DND-41 (cell line): Measurements from ENCODE around the gene IL12A.
A peak's percentile ranks its signal among the peaks of the same experiment; 100 is the strongest.

Source experiments
- ATAC-seq: fragments of 200-7000 bp; cut with Tn5 transposase; 3 replicates; pipeline ENCODE4 v1.9.1; 2021; ENCODE audit warnings: low read depth; ENCODE audit not compliant: insufficient read depth
- DNase-seq: peaks from one replicate; pipeline ENCODE4 v3.0.0-alpha.2; 2020
- H2AFZ ChIP-seq: 2 replicates; pipeline ENCODE4 v1.6.0; 2012; ENCODE audit warnings: low read depth, low read length
- H3K27ac ChIP-seq: 2 replicates; pipeline ENCODE4 v1.5.1; 2012; ENCODE audit warnings: low read length, inconsistent platforms
- H3K27me3 ChIP-seq: fragments of 200-600 bp; sonication (generic); 2 replicates; pipeline ENCODE4 v1.6.0; 2012; ENCODE audit warnings: low read length, mild to moderate bottlenecking, inconsistent platforms; ENCODE audit not compliant: insufficient read depth, poor library complexity
- H3K36me3 ChIP-seq: 2 replicates; pipeline ENCODE4 v1.5.1; 2012; ENCODE audit warnings: low read length, inconsistent platforms; ENCODE audit not compliant: insufficient read depth
- H3K4me1 ChIP-seq: 2 replicates; pipeline ENCODE4 v1.5.1; 2012; ENCODE audit warnings: mild to moderate bottlenecking, low read length; ENCODE audit not compliant: insufficient read depth
- H3K4me2 ChIP-seq: 2 replicates; pipeline ENCODE4 v1.6.0; 2012; ENCODE audit warnings: mild to moderate bottlenecking, moderate library complexity, low read length, inconsistent platforms; ENCODE audit not compliant: insufficient read depth
- H3K4me3 ChIP-seq, 2 experiments: fragments of 200-600 bp in 1 of 2; shearing (Covaris generic) in 1 of 2; 2 replicates each; pipeline ENCODE4 v1.5.1; 2012 to 2016; ENCODE audit warnings: inconsistent platforms in 2 of 2, low read length in 2 of 2, mild to moderate bottlenecking in 2 of 2, low read depth in 1 of 2, moderate library complexity in 1 of 2
- H3K79me2 ChIP-seq: 2 replicates; pipeline ENCODE4 v1.6.0; 2012; ENCODE audit warnings: low read length, inconsistent platforms; ENCODE audit not compliant: insufficient read depth
- H3K9ac ChIP-seq: 2 replicates; pipeline ENCODE4 v1.6.0; 2012; ENCODE audit warnings: low read depth, mild to moderate bottlenecking, inconsistent platforms, low read length, moderate library complexity
- H3K9me3 ChIP-seq: 2 replicates; pipeline ENCODE4 v1.5.1; 2012; ENCODE audit warnings: low read length, moderate library complexity, mild to moderate bottlenecking, inconsistent platforms; ENCODE audit not compliant: insufficient read depth, severe bottlenecking
- H4K20me1 ChIP-seq: 2 replicates; pipeline ENCODE4 v1.6.0; 2012; ENCODE audit warnings: low read length; ENCODE audit not compliant: insufficient read depth
- EZH2 ChIP-seq: IDR thresholded peaks from 3 replicates; pipeline ENCODE4 v1.6.1; 2012; ENCODE audit warnings: borderline replicate concordance, low read depth, mild to moderate bottlenecking, moderate library complexity, low read length, inconsistent platforms; ENCODE audit not compliant: severe bottlenecking
- TF ChIP-seq, protein P1 (sequence below): IDR thresholded peaks from 2 replicates; pipeline ENCODE4 v1.5.1; 2012; ENCODE audit warnings: borderline replicate concordance, low read length, moderate library complexity, mild to moderate bottlenecking; ENCODE audit not compliant: poor library complexity, severe bottlenecking; ENCODE audit errors: extremely low read depth

IL12A gene

GRCh38 chr3:159982442-159982974, 6.1 kb upstream of the IL12A start:
- no peak overlapping the region for H2AFZ ChIP-seq
- H3K27me3 ChIP-seq = no peaks in the 10 kb centered on the region
- H3K4me1 ChIP-seq = no peaks in the 10 kb centered on the region
- H3K79me2 ChIP-seq = no peaks in the 10 kb centered on the region
- DNase-seq = no peak
- no peaks in the 10 kb centered on the region for H4K20me1 ChIP-seq
- H3K36me3 ChIP-seq = no peaks in the 10 kb centered on the region
- H3K9ac ChIP-seq = no peak overlapping the region
- TF ChIP-seq, protein P1, sequence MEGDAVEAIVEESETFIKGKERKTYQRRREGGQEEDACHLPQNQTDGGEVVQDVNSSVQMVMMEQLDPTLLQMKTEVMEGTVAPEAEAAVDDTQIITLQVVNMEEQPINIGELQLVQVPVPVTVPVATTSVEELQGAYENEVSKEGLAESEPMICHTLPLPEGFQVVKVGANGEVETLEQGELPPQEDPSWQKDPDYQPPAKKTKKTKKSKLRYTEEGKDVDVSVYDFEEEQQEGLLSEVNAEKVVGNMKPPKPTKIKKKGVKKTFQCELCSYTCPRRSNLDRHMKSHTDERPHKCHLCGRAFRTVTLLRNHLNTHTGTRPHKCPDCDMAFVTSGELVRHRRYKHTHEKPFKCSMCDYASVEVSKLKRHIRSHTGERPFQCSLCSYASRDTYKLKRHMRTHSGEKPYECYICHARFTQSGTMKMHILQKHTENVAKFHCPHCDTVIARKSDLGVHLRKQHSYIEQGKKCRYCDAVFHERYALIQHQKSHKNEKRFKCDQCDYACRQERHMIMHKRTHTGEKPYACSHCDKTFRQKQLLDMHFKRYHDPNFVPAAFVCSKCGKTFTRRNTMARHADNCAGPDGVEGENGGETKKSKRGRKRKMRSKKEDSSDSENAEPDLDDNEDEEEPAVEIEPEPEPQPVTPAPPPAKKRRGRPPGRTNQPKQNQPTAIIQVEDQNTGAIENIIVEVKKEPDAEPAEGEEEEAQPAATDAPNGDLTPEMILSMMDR = no peak
- no peak for TF ChIP-seq EZH2
- no peak overlapping the region for H3K4me3 ChIP-seq
- H3K27ac ChIP-seq = no peak overlapping the region
- ATAC-seq = no peak
- no peaks in the 10 kb centered on the region for H3K9me3 ChIP-seq
- no peak overlapping the region for H3K4me2 ChIP-seq

GRCh38 chr3:159987291-159987711, 1.3 kb upstream of the IL12A start:
- H2AFZ ChIP-seq = no peak overlapping the region
- no peak overlapping the region for H3K4me3 ChIP-seq
- H3K79me2 ChIP-seq = no peaks in the 10 kb centered on the region
- ATAC-seq (0 out of 3 replicates have a peak, but pooled peaks have one; percentile 24), DNase-seq (no peak)
- no peak overlapping the region for H3K27ac ChIP-seq
- no peaks in the 10 kb centered on the region for H4K20me1 ChIP-seq
- no peaks in the 10 kb centered on the region for H3K4me1 ChIP-seq
- H3K9ac ChIP-seq = no peak overlapping the region
- no peaks in the 10 kb centered on the region for H3K27me3 ChIP-seq
- H3K9me3 ChIP-seq = no peaks in the 10 kb centered on the region
- no peak overlapping the region for H3K4me2 ChIP-seq
- no peak for TF ChIP-seq EZH2
- TF ChIP-seq, protein P1 = no peak
- H3K36me3 ChIP-seq = no peaks in the 10 kb centered on the region

DNA sequence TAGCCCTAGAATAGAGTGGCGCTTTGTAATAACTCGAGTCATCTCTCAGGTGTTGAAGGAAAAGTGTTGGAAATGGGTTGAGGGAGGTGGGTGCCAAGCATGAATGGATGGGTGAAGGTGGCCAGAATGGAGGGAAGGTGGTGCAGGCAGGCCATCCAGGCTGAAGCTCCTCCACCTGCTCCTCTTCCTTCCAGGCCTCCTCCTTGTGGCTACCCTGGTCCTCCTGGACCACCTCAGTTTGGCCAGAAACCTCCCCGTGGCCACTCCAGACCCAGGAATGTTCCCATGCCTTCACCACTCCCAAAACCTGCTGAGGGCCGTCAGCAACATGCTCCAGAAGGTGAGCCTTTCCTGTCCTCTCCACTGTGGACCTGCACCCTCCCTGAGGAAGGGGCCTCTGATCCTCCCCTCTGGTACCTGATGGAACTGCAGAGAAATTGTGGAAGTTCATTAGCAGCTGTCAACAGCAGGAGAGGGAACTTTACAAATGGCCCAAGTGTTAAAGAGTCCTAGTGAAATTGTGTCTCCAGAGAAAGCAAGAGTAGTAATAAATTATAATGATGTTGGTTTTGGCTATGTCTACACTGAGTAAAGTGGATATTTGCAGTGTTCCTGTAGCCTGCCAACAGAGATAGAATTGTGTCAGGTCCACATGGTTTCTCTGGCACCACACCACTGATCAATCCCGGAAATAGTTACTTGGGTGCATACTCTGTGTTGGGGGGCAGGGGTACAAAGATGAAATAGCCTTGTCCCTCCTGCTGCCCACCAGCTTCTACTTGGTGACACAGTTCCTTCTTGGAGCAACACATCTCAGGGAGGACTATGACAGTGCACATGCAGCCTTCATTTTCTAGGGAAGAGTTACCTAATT, 1.6 kb downstream of the IL12A start:
- Histone ChIP-seq H3K36me3 (no peaks in the 10 kb centered on the region), H3K27ac (no peak overlapping the region), H3K27me3 (peaks cover 3% of the 10 kb centered on the region), H3K79me2 (no peaks in the 10 kb centered on the region), H3K4me1 (no peaks in the 10 kb centered on the region), H3K4me2 (no peak overlapping the region), H3K9me3 (no peaks in the 10 kb centered on the region), H3K9ac (no peak overlapping the region), H2AFZ (no peak overlapping the region), H3K4me3 (no peak overlapping the region), H4K20me1 (no peaks in the 10 kb centered on the region)
- ATAC-seq = no peak
- DNase-seq = no peak
- TF ChIP-seq, protein P1 = no peak
- no peak for TF ChIP-seq EZH2
